ENCODE measurements around the gene GSC. TPM values are rescaled to one million over a fixed set of nuclear protein-coding genes. Genes with fewer than 3 reads are reported as not detected.
"Not testable (repeated sequence)": the region's sequence is repeated elsewhere in the genome, so short reads cannot be mapped to it uniquely, and the experiment has no call there.

The GSC gene
- polyA plus RNA-seq, 1 experiment = not detected

DNA sequence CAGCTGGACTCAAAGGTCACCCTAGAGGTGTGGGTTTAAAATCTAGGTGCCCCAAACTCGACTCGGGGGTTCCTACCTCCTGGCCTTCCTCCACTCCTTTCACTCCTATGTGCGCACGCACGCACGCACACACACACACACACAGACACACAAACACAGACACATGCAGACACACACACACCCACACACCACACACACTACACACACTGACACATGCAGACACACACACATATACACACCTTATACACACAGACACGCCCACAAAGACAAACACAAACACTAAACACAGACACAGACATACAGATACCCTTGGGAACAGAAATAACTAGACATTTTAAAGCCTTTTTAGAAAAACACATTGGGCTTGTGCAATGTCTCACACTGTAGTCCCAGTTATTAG, 31.8 kb downstream of the GSC start:
- POLR2A ChIA-PET = no interaction called here
- no peak for TF ChIP-seq CTCF (IDR thresholded peaks at IDR 0.05; ENCODE audit: insufficient read depth, low read depth, low read length)

GRCh38 chr14:94728950-94729349, 41.0 kb downstream of the GSC start:
- H3K4me3 ChIP-seq (ENCODE audit: low read depth, low read length) = no peak overlapping the region
- DNase-seq (ENCODE audit: low read depth) = no peak
- CTCF ChIA-PET = interaction anchor here (0.7 kb wide), 1 partner anchor 13 kb away, joined by 3 read pairs; no protein-coding TSS in a partner anchor
- no peak for TF ChIP-seq CTCF (IDR thresholded peaks at IDR 0.05; ENCODE audit: insufficient read depth, low read depth, low read length)
- no peaks in the 10 kb centered on the region for H3K36me3 ChIP-seq (ENCODE audit: control insufficient read depth, insufficient read depth, low read length)
- POLR2A ChIA-PET = no interaction called here
- no peaks in the 10 kb centered on the region for H3K27me3 ChIP-seq (ENCODE audit: control insufficient read depth, insufficient read depth, low read length)

More for the DNA sequence above, 31.8 kb downstream of the GSC start:
- CTCF ChIA-PET = no interaction called here
- no peak for DNase-seq (ENCODE audit: low read depth)
- no peak overlapping the region for H3K4me3 ChIP-seq (ENCODE audit: low read depth, low read length)
- H3K27me3 ChIP-seq (ENCODE audit: control insufficient read depth, insufficient read depth, low read length) = no peaks in the 10 kb centered on the region
- no peaks in the 10 kb centered on the region for H3K36me3 ChIP-seq (ENCODE audit: control insufficient read depth, insufficient read depth, low read length)

DNA sequence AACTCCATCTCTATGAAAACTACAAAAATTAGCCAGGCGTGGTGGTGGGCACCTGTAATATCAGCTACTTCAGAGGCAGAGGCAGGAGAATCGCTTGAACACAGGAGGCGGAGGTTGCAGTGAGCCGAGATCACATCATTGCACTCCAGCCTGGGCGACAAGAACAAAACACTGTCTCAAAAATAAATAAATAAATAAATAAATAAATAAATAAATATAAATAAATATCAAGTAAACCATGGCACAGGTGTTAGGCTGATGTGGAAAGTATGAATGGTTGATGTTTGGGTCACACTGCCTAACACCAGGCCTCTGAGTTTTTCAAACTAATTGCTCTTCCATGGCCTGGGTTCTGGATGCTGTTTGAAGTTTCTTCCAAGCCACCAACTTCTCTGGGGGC, 41.5 kb downstream of the GSC start:
- H3K27me3 ChIP-seq (ENCODE audit: control insufficient read depth, insufficient read depth, low read length); H3K4me3 ChIP-seq (ENCODE audit: low read depth, low read length); POLR2A ChIA-PET; H3K36me3 ChIP-seq (ENCODE audit: control insufficient read depth, insufficient read depth, low read length); DNase-seq (ENCODE audit: low read depth): not testable (repeated sequence)
- CTCF ChIA-PET = interaction anchor here (0.6 kb wide), 1 partner anchor 115 kb away, joined by 5 read pairs; no protein-coding TSS in a partner anchor

GRCh38 chr14:94726649-94727048, 43.3 kb downstream of the GSC start:
- CTCF ChIA-PET; DNase-seq (ENCODE audit: low read depth): not testable (repeated sequence)

GRCh38 chr14:94724993-94725392, 44.9 kb downstream of the GSC start:
- ChIA-PET CTCF (no interaction called here), POLR2A (no interaction called here)
- no peaks in the 10 kb centered on the region for H3K36me3 ChIP-seq (ENCODE audit: control insufficient read depth, insufficient read depth, low read length)
- TF ChIP-seq CTCF (IDR thresholded peaks at IDR 0.05; ENCODE audit: insufficient read depth, low read depth, low read length) = no peak
- no peak for DNase-seq (ENCODE audit: low read depth)
- no peak overlapping the region for H3K4me3 ChIP-seq (ENCODE audit: low read depth, low read length)
- H3K27me3 ChIP-seq (ENCODE audit: control insufficient read depth, insufficient read depth, low read length) = no peaks in the 10 kb centered on the region

More at GRCh38 chr14:94726649-94727048, 43.3 kb downstream of the GSC start:
- H3K27me3 ChIP-seq (ENCODE audit: control insufficient read depth, insufficient read depth, low read length); H3K4me3 ChIP-seq (ENCODE audit: low read depth, low read length); H3K36me3 ChIP-seq (ENCODE audit: control insufficient read depth, insufficient read depth, low read length); POLR2A ChIA-PET: not testable (repeated sequence)

DNA sequence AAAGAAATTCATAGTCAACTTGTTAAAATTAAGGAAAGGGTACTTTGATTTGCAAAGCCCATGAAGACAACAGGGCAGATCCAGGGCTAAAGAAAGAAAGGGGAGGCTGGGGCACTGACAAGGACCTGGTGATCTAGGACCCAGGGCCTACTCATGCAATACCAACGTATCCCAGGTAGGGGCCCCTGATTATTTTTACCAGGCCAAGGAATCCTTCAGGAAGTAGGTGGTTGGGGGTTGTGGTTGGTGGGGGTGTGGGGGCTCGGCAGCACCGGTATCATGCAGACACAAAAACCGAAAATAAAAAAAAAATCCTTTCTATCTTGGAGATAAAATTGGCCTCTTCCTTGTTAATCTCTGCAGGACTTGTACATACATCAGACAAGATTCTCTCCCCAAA, 47.5 kb downstream of the GSC start:
- DNase-seq (ENCODE audit: low read depth) = no peak
- no peaks in the 10 kb centered on the region for H3K27me3 ChIP-seq (ENCODE audit: control insufficient read depth, insufficient read depth, low read length)
- no peak for TF ChIP-seq CTCF (IDR thresholded peaks at IDR 0.05; ENCODE audit: insufficient read depth, low read depth, low read length)
- H3K36me3 ChIP-seq (ENCODE audit: control insufficient read depth, insufficient read depth, low read length) = no peaks in the 10 kb centered on the region
- POLR2A ChIA-PET = no interaction called here
- CTCF ChIA-PET = no interaction called here
- H3K4me3 ChIP-seq (ENCODE audit: low read depth, low read length) = no peak overlapping the region

Other genes with a start within 250 kb of the GSC start
- gene SERPINA4, start 208.7 kb downstream of the GSC start, polyA plus RNA-seq (2011; rRNA removed) = not detected in 2 replicates
- 0.09 and 0.12 TPM in 2 replicates for gene SERPINA5, start 188.7 kb downstream of the GSC start, polyA plus RNA-seq (2011; rRNA removed)
- 0.70 and 0.91 TPM in 2 replicates for gene SERPINA3, start 157.7 kb downstream of the GSC start, polyA plus RNA-seq (2011; rRNA removed)

Measured in BJ (cell line).